Right cardiac atrium (tissue), 5 donors: ENCODE measurements around the gene RBFOX2. TPM values are rescaled to one million over a fixed set of nuclear protein-coding genes. Genes with fewer than 3 reads are reported as not detected.
A peak's percentile ranks its signal among the peaks of the same experiment; 100 is the strongest.

Experiments
- ATAC-seq, 2 donors: fragments of 200-7000 bp; cut with Tn5 transposase; one replicate each; pipeline versions ENCODE4 v1.8.0 to v1.9.1; 2020; ENCODE audit warnings: moderate library complexity in 2 of 2, mild to moderate bottlenecking in 1 of 2
- DNase-seq, 3 donors: peaks; one replicate each; pipeline ENCODE4 v3.0.0-alpha.2; 2020
- H3K27ac ChIP-seq: one replicate; pipeline ENCODE4 v1.5.1; 2013; ENCODE audit warnings: mild to moderate bottlenecking, low read length, control low read depth, moderate library complexity
- H3K27me3 ChIP-seq: one replicate; pipeline ENCODE4 v1.6.1; 2013; ENCODE audit not compliant: control insufficient read depth, insufficient read depth
- H3K4me1 ChIP-seq: one replicate; pipeline ENCODE4 v1.6.1; 2013; ENCODE audit warnings: low read length; ENCODE audit not compliant: control insufficient read depth, insufficient read depth
- H3K4me3 ChIP-seq: one replicate; pipeline ENCODE4 v1.5.1; 2013; ENCODE audit warnings: low read length, control low read depth
- H3K9me3 ChIP-seq: one replicate; pipeline ENCODE4 v1.6.1; 2013; ENCODE audit warnings: low read length; ENCODE audit not compliant: control insufficient read depth
- WGBS: extraction: QIAGEN DNeasy Blood & Tissue Kit; methylation state at CpG from one replicate; pipeline ENCODE4 v1.1.7; 2013; 5-methylcytosine and 5-hydroxymethylcytosine counted together
- intact Hi-C, 4 donors: fragments of 100-400 bp; cut with DNase I; formaldehyde crosslinking; loops; one replicate each; pipeline versions ENCODE4 v1.11.0 to v1.14.0; 2022 to 2023
- polyA plus RNA-seq: library from polyadenylated mRNA; stranded (reverse); fragments of 200-250 nt; gene quantifications from one replicate; pipeline ENCODE4 v1.2.3, GENCODE V29; 2013
- total RNA-seq, 4 donors: library from RNA; stranded (reverse); fragmentation: NEBNext Ultra II Directional; extraction: Animal tissue kit (Norgen Biotek cat#: 25700); gene quantifications; one replicate each; pipeline ENCODE4 v1.2.1, GENCODE V29; 2021
- donor health status: healthy with polysubstance abuse.
- donor health status: DM: no; HTN: yes; CAD: no.
- donor health status: DM: no; HTN: no; CAD: no.
- donor health status: DM: no; HTN: yes; CAD: no; lungs with severe emphysema.
- donor health status: DM: yes; HTN: yes; CAD: no.

The RBFOX2 gene
- total and polyA plus RNA-seq, 5 donors = 36.7 to 89.8 (median 73.6) TPM

DNA sequence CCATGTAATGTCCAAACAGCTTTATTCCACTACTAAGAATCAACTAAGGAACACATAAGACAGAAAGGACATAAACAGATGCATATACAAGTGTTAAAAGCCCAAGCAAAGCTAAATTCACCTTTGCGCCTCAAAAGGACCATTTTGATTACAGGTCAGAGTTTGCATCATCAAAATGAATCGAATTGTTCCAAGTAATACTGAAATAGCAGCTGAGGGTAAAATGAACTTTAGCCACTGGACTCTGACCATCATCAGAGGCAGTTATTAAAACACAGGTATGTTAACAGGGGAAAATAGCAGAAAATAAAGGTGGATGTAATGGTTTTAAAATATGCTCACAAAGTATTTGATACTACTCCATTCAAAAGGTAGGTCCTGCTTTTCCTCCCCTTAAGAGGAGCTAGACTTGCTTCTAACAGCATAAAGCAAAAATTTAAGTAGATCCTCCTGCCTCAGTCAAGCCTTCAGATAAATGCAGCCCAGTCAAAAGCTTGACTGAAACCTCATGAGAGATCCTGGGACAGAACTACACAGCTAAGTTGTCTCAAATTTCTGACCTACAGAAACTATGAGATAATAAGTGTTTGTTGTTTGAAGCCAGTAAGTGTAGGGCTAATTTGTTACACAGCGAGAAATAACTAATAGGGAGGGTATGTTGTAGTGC, 35.4 kb downstream of the RBFOX2 start:
- whole genome bisulfite sequencing = 98% methylated on average over 3 of the region's 3 CpGs
- no peak for DNase-seq
- Histone ChIP-seq H3K27ac (no peak overlapping the region), H3K27me3 (no peaks in the 10 kb centered on the region), H3K4me1 (peaks cover 12% of the 10 kb centered on the region), H3K4me3 (no peak overlapping the region), H3K9me3 (no peaks in the 10 kb centered on the region)
- intact Hi-C loops = no loop called here
- no peak for ATAC-seq

DNA sequence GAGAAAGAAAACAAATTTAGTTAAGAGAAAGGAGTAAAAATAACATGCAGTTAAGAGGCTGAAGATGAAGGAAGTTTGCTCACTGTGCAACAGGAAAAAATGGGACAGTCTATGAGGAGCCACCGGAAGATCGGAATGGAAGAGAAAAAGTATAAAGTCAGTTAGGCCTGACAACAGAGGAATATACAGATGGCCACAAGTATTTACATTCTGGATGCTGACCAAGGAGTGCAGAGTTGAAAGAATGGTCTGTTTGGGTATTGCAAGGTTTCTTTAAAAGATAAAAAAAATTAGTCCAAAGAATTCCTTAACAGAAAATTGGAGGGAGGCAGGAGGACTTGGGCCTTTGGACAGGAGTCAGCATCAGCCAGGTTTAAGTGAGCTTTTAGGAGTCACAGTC, 37.5 kb downstream of the RBFOX2 start:
- Histone ChIP-seq H3K27ac (no peak overlapping the region), H3K9me3 (no peaks in the 10 kb centered on the region), H3K4me3 (no peak overlapping the region), H3K4me1 (peaks cover 8% of the 10 kb centered on the region), H3K27me3 (no peaks in the 10 kb centered on the region)
- no peak for ATAC-seq
- 66% methylated on average over 2 of the region's 2 CpGs for WGBS
- intact Hi-C loops = no loop called here
- DNase-seq = no peak

- 78% methylated on average over 4 of the region's 4 CpGs for WGBS
- no peak for DNase-seq
- ATAC-seq = no peak
- Histone ChIP-seq H3K4me1 (peaks cover 5% of the 10 kb centered on the region), H3K9me3 (no peaks in the 10 kb centered on the region), H3K27me3 (no peaks in the 10 kb centered on the region), H3K4me3 (no peak overlapping the region), H3K27ac (no peak overlapping the region)
- intact Hi-C loops = no loop called here
Observed at GRCh38 chr22:35988030-35988429, 40.6 kb downstream of the RBFOX2 start.

DNA sequence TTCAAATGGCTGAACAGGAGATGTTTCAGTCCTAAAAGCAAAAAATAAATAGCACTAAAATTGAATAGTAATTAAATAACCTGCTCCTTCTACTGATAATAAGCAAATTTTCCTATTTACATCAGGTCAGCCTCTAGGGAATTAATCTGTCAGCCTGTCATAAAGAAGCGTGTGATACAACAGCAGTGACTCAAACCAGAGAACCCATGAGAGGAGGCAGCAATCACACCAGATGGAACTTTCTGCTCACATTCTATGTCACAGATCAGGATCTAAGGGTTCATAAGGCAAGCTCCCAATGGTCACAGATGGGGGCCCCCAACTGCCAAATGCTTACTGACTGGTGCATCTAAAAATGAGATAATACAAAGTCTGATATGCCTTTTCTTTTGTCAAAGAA, 41.1 kb downstream of the RBFOX2 start:
- no peak for ATAC-seq
- H3K9me3 ChIP-seq = no peaks in the 10 kb centered on the region
- intact Hi-C loops = no loop called here
- no peak overlapping the region for H3K27ac ChIP-seq
- H3K4me3 ChIP-seq = no peak overlapping the region
- H3K27me3 ChIP-seq = no peaks in the 10 kb centered on the region
- 60% methylated on average over 1 of the region's 1 CpG for WGBS
- H3K4me1 ChIP-seq = peaks cover 5% of the 10 kb centered on the region
- DNase-seq = no peak

DNA sequence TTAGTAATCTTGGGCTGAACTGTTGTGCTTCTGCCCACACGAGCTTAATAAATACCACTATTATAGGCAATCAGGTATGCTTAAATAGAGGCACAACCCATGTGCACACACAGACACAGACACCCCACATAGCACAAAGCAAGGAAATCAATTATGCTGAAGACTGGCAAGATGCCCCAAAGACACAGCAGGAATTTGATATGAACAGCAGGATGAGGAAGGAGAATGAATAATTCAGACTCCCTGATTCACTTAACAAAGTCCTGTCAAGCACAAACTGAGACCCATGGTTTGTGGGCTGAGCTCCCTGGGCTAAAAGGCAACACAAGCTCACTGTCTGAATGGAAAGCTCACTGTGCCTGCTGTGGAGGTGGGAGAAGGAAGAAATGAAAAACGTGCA, 42.5 kb downstream of the RBFOX2 start:
- H3K9me3 ChIP-seq = no peaks in the 10 kb centered on the region
- WGBS = 33% methylated on average over 2 of the region's 2 CpGs
- peaks cover 5% of the 10 kb centered on the region for H3K4me1 ChIP-seq
- H3K27me3 ChIP-seq = no peaks in the 10 kb centered on the region
- DNase-seq (no peak), ATAC-seq (peak in 1 of 2 donors; percentile 59)
- no peak overlapping the region for H3K27ac ChIP-seq
- H3K4me3 ChIP-seq = no peak overlapping the region
- intact Hi-C loops = no loop called here

- no peak overlapping the region for H3K4me3 ChIP-seq
- H3K4me1 ChIP-seq = peaks cover 5% of the 10 kb centered on the region
- intact Hi-C loops = no loop called here
- ATAC-seq = no peak
- no peak for DNase-seq
- no peaks in the 10 kb centered on the region for H3K27me3 ChIP-seq
- H3K27ac ChIP-seq = no peak overlapping the region
- 77% methylated on average over 3 of the region's 3 CpGs for WGBS
- no peaks in the 10 kb centered on the region for H3K9me3 ChIP-seq
Observed at GRCh38 chr22:35985371-35985770, 43.3 kb downstream of the RBFOX2 start.

GRCh38 chr22:35984183-35985175, 44.1 kb downstream of the RBFOX2 start:
- intact Hi-C loops = no loop called here
- 82% methylated on average over 4 of the region's 4 CpGs for WGBS
- DNase-seq (no peak), ATAC-seq (no peak)
- no peak overlapping the region for H3K4me3 ChIP-seq
- H3K27me3 ChIP-seq = no peaks in the 10 kb centered on the region
- no peak overlapping the region for H3K27ac ChIP-seq
- peaks cover 5% of the 10 kb centered on the region for H3K4me1 ChIP-seq
- no peaks in the 10 kb centered on the region for H3K9me3 ChIP-seq

- Histone ChIP-seq H3K27me3 (no peaks in the 10 kb centered on the region), H3K9me3 (no peaks in the 10 kb centered on the region), H3K27ac (no peak overlapping the region), H3K4me1 (peaks cover 5% of the 10 kb centered on the region), H3K4me3 (no peak overlapping the region)
- ATAC-seq = no peak
- intact Hi-C loops = no loop called here
- 95% methylated on average over 1 of the region's 1 CpG for WGBS
- DNase-seq = no peak
Observed at GRCh38 chr22:35981900-35982299, 46.7 kb downstream of the RBFOX2 start.

DNA sequence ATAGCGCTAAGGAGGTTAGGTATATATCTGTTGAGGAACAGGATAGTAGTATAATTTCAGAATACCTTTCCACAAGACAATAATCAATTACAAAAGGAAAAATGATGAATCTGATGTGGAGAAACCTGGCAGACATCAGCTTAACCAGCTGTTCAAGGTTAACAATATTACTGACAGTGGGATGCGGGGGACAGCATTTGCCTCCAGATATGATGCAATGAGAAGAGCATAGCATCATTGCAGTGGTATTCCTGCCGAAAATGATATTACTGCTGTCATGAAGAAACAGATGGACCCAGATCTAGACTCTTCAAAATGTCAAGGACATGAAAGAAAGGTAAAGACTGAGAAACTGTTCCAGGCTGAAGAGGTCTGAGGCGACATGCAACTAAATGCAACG, 49.7 kb downstream of the RBFOX2 start:
- no peak for DNase-seq
- intact Hi-C loops = no loop called here
- H3K4me3 ChIP-seq = no peak overlapping the region
- no peak for ATAC-seq
- H3K9me3 ChIP-seq = no peaks in the 10 kb centered on the region
- no peak overlapping the region for H3K27ac ChIP-seq
- no peaks in the 10 kb centered on the region for H3K27me3 ChIP-seq
- 87% methylated on average over 5 of the region's 5 CpGs for WGBS
- peaks cover 4% of the 10 kb centered on the region for H3K4me1 ChIP-seq

DNA sequence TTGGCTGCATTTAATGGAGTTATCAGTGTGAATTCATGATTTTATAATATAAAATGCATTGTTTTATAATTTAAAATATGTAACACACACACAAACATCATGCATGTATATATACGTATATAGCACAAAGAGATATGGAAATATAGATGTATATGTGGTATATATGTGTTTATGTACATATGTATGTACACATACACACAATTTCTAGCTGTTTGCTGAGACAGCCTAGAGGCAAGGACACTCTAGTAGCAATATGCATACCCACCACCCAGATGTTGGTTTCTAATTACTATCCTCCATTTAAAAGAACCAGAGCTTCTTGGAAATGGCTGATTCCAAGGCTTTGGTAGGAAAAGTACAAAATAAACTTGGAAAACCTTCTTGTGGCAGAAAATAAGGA, 50.4 kb downstream of the RBFOX2 start:
- WGBS = 94% methylated on average over 1 of the region's 1 CpG
- Histone ChIP-seq H3K27me3 (no peaks in the 10 kb centered on the region), H3K9me3 (no peaks in the 10 kb centered on the region), H3K27ac (no peak overlapping the region), H3K4me1 (peaks cover 6% of the 10 kb centered on the region), H3K4me3 (no peak overlapping the region)
- DNase-seq (no peak), ATAC-seq (no peak)
- intact Hi-C loops = no loop called here

DNA sequence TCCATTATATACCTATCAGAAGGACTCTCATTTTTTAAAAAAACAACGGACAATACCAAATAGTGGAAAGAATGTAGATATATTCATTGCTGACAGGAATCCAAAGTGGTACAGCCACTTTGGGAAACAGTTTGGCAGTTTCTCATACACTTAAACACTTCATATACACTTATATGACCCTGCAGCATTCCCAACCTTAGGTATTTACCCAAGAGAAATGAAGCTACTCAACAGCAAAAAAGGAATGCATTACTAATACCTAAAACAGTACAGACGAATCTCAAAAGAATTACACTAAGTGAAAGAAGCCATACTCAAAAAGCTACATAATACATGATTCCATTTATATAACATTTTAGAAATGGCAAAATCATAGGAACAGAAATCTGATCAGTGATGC, 51.5 kb downstream of the RBFOX2 start:
- DNase-seq (no peak), ATAC-seq (no peak)
- H3K9me3 ChIP-seq = no peaks in the 10 kb centered on the region
- no peak overlapping the region for H3K27ac ChIP-seq
- peaks cover 6% of the 10 kb centered on the region for H3K4me1 ChIP-seq
- intact Hi-C loops = no loop called here
- H3K4me3 ChIP-seq = no peak overlapping the region
- WGBS = 59% methylated on average over 2 of the region's 2 CpGs
- H3K27me3 ChIP-seq = no peaks in the 10 kb centered on the region
